Dermis microvascular lymphatic vessel endothelial cell (primary cell): Measurements from ENCODE around the gene ERRFI1. TPM values are rescaled to one million over a fixed set of nuclear protein-coding genes. Genes with fewer than 3 reads are reported as not detected.
"Not testable (repeated sequence)": the region's sequence is repeated elsewhere in the genome, so short reads cannot be mapped to it uniquely, and the experiment has no call there.

Experiments
- DNase-seq, 2 donors: peaks; one replicate each; pipeline versions ENCODE4 v3.0.0 to v3.0.0-alpha.2; 2010; ENCODE audit warnings: low read depth in 2 of 2
- total RNA-seq: library from RNA; depleted of rRNA; stranded (reverse); fragments of >200 nt; gene quantifications from 2 replicates; pipeline ENCODE4 v1.2.1, GENCODE V29; 2014

Gene ERRFI1
- total RNA-seq, 1 donor from 2014 or later = 31.8 TPM

DNA sequence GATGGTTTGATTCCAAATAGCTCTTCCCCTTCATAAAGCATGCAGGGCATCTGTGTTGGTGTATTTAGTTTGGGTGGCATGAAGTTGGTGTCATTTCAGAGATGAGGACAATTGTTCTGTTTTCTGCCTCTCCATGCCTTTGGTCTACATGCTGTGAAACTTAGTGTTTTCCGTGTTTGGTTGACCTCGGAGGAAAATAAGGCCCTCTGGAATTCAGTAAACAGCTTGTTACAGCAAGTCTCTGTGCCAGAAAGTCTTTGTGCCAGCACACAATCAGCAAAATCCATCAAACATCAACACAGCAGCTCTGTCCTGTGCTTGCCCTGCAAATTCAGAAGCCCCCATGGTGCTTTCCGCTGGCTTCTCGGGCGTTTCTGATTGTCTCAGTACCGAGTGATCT is 55.1 kb downstream of the ERRFI1 start:
- peak; percentile 47 to 78 for DNase-seq

DNA sequence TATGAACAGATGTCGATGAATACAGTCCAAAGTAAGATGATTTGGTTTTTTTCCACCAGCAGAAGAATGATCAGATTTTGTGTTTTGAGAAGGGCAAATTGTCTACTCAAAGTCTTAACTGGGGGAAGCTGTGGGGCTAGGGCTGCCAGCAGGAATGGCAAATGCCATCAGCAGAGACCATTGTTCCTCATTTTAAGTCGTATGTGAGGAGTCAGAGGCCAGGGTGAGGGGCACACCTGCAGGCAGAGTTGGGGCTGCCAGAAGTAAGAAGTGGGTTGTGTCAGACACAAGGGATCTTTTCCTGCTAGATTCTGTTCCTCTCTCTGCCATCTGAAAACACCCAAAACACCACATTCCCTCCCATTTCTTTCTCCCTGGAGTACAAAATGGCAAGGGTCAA is 55.9 kb downstream of the ERRFI1 start:
- no peak for DNase-seq

- DNase-seq = no peak
Observed at GRCh38 chr1:7967651-7968050, 58.5 kb downstream of the ERRFI1 start.

DNA sequence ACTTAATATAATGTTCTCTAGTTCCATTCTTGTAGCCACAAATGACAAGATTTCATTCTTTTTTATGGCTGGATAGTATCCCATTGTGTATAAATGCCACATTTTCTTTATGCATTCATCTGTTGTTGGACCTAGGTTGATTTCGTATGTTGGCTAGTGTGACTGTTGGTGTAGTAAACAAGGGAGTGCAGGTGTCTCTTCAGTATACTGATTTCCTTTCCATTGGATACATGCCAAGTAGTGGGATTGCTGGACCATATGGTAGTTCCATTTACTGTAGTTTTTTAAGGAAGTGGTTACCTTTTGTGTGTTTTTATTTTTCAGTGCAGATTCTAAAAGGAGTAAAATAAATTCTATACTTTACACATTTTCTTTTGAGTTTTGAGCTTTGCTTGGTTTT is 58.9 kb downstream of the ERRFI1 start:
- DNase-seq = peak; percentile 46 to 52

- DNase-seq = no peak
Observed at GRCh38 chr1:7964476-7964875, 61.6 kb downstream of the ERRFI1 start.

DNA sequence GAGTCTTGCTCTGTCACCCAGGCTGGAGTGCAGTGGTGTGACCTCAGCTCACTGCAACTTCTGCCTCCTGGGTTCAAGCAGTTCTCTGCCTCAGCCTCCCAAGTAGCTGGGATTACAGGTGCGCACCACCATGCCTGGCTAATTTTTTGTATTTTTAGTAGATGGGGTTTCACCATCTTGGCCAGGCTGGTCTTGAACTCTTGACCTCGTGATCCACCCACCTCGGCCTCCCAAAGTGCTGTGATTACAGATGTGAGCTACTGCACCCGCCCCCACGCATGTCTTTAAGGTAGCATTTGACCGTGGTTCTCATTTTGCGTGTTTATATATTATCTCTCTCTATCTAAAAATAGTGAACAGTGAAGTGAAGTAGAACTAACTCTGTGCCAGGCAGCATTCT is 62.3 kb downstream of the ERRFI1 start:
- DNase-seq = not testable (repeated sequence)

GRCh38 chr1:7963378-7963730 is 62.8 kb downstream of the ERRFI1 start:
- DNase-seq = not testable (repeated sequence)

DNA sequence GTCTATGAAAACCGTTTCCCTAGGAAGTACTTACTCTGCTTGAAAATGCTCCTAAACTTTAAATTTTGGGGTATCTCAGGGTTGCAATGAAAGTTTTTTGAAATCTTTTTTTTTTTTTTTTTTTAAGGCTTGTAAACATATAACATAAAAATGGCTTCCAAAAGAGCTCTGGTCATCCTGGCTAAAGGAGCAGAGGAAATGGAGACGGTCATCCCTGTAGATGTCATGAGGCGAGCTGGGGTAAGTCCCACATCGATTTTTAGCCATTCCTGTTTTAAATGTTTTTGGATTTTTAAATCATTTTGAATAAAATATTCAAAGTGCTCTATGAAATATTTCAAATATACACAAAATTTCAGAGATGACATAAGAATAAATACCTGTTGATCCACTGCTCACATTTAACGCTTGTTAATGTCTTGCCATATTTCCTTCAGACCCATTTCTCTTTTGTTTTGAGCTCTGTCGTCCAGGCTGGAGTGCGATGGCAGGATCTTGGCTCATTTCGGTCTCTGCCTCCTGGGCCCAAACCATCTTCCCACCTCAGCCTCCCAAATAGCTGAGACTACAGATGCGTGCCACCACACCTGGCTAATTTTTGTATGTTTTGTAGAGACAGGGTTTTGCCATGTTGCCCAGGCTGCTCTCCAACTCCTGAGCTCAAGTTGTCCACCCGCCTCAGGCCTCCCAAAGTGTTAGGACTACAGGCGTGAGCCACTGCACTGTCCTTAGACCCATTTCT is 63.3 kb downstream of the ERRFI1 start:
- no peak for DNase-seq

DNA sequence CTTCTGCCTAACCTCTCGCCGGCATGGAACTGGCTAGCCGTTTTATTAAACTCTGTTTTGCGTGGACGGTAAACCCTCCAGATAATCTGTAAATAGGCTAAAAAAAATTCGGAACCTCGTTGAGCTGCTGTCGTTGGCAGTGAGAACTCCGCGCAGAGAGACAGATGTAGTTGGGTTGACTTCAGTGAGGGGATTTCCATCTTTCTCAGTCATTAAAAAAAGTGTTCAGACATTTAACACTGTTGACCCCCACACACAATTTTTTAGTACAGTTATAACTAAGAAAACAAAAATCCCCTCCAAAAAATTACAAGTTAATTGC is 64.1 kb downstream of the ERRFI1 start:
- DNase-seq = no peak

Other genes starting within 250 kb of the ERRFI1 start
- 0.90 and 2.1 TPM in 2 replicates for gene PER3, start 242.0 kb downstream of the ERRFI1 start, total RNA-seq
- gene UTS2, start 173.2 kb downstream of the ERRFI1 start, total RNA-seq = not detected in 2 replicates
- 0.13 TPM in 2 replicates for gene TNFRSF9, start 85.5 kb downstream of the ERRFI1 start, total RNA-seq
- 201 and 202 TPM in 2 replicates for gene PARK7, start 64.6 kb downstream of the ERRFI1 start, total RNA-seq